Hypothalamus (tissue), 51 donors: ENCODE measurements around the gene COG2.
"Not testable (repeated sequence)": the region's sequence is repeated elsewhere in the genome, so short reads cannot be mapped to it uniquely, and the experiment has no call there.

ENCODE experiments used
- DNase-seq, 51 donors: peaks; one replicate each; lab custom pipeline; 2025; lab: John Stamatoyannopoulos, UW

The COG2 gene

GRCh38 chr1:230642263-230642959 lies at the start of gene COG2:
COG2 (plus strand) TSS chr1:230642481; CDS start chr1:230642607, 126 bp downstream.
- DNase-seq: peak; percentile 60 to 99 (median 91)

- no peak for DNase-seq
These were observed 49.4 kb upstream of the COG2 start for GRCh38 chr1:230592848-230593414.

- DNase-seq: no peak
These were observed 48.0 kb upstream of the COG2 start for GRCh38 chr1:230594214-230594773.

- no peak for DNase-seq
These were observed 47.1 kb upstream of the COG2 start for GRCh38 chr1:230595181-230595580.

GRCh38 chr1:230596306-230596705 lies 46.0 kb upstream of the COG2 start:
- DNase-seq: no peak

- DNase-seq: no peak
These were observed 43.5 kb upstream of the COG2 start for GRCh38 chr1:230598745-230599144.

GRCh38 chr1:230599926-230600656 lies 42.2 kb upstream of the COG2 start:
- DNase-seq: no peak

- not testable (repeated sequence) for DNase-seq
These were observed 41.5 kb upstream of the COG2 start for GRCh38 chr1:230600657-230601400.

- no peak for DNase-seq
These were observed 33.1 kb upstream of the COG2 start for GRCh38 chr1:230609208-230609607.

- DNase-seq: no peak
These were observed 31.7 kb upstream of the COG2 start for GRCh38 chr1:230610589-230610988.

- DNase-seq: no peak
These were observed 31.0 kb upstream of the COG2 start for GRCh38 chr1:230611128-230611877.

GRCh38 chr1:230611878-230612235 lies 30.4 kb upstream of the COG2 start:
- DNase-seq: no peak

- DNase-seq: no peak
These were observed 29.6 kb upstream of the COG2 start for GRCh38 chr1:230612651-230613050.

GRCh38 chr1:230614121-230614520 lies 28.2 kb upstream of the COG2 start:
- DNase-seq: no peak

GRCh38 chr1:230618537-230618936 lies 23.7 kb upstream of the COG2 start:
- DNase-seq: no peak

- DNase-seq: no peak
These were observed 21.5 kb upstream of the COG2 start for GRCh38 chr1:230620649-230621323.

GRCh38 chr1:230621324-230622030 lies 20.8 kb upstream of the COG2 start:
- peak in 1 of 51 donors; percentile 4 for DNase-seq

- DNase-seq: no peak
These were observed 20.1 kb upstream of the COG2 start for GRCh38 chr1:230622151-230622550.
